ENCODE results near the gene EOMES.

The EOMES gene

DNA sequence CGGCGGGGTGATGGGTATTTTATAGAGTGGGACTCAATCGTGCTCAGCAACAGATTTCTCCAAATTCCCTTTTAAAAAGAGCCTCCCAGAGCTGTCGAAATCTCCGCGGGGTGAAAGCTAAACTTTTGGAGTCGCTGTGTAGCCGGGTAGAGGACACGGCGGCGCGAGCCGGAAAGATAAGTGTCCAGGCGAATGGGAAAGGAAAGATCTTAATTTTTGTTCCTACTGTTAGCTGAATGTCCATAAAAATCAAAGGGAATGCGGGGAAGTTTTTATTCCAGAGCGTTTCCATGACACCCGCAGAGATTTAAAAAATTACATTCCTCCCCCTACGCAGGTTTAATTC lies 9.1 kb downstream of the EOMES start:
- Histone ChIP-seq H3K79me2 (ENCODE audit: control insufficient read depth, insufficient read depth, low read length, unreplicated experiment) (no peaks in the 10 kb centered on the region), H3K27me3 (ENCODE audit: insufficient read depth, low read length) (peaks cover 36% of the 10 kb centered on the region), H2AFZ (ENCODE audit: low read length, unreplicated experiment) (peak overlapping the region; percentile 91), H3K4me3 (ENCODE audit: low read depth, low read length) (peak overlapping the region; percentile 91), H3K27ac (ENCODE audit: low read depth, low read length) (no peak overlapping the region), H3K36me3 (ENCODE audit: insufficient read depth, low read length) (no peaks in the 10 kb centered on the region), H3K4me1 (ENCODE audit: control insufficient read depth, insufficient read depth, low read length, unreplicated experiment) (peaks cover 4% of the 10 kb centered on the region)

DNA sequence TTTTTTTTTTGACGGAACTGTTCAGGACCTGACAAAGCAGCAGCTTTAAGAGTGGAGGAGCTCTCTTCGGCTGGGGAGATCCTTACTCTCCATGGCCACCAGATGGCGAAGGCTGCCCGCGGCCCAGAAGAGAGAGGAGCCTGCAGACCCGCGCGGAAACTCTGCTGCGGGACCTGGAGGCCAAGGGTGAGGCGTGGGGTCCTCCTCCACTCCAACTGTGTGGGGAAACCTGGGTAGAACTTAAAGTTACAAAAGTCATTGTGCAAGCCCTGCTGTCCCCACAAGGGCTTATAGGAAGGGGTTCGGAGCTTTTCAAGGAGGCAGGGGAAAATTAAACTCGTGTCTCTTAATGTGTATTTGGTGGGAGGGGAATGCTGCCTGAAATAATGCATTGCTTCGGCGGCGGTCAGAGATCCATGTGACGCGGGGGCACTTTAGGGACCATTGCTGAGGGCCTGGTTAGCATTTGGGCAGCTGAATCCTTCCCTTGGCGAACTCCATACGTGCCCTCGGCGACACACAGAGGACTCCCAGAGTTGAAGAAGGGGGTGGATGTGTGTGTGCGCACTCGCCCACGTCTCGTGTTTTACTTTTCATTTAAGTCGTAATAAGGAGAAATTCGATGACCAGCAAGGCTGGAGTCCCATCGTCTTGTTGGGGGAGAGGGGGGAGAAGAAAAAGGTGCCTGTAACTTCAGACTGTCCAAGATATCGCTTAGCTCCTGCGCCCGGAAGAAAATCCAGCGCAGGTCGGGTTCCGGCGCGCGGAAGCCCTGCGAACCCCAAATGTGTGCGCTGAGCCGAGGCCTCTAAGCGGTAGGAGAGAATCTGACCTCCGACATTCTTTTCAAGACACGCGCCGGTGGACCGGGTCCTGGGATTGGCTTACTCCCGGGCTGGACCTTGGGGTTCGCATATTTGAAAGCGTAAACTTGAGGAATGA lies 9.7 kb downstream of the EOMES start:
- peak overlapping the region; percentile 91 for H3K4me3 ChIP-seq (ENCODE audit: low read depth, low read length)
- H2AFZ ChIP-seq (ENCODE audit: low read length, unreplicated experiment): peak overlapping the region; percentile 91
- peaks cover 36% of the 10 kb centered on the region for H3K27me3 ChIP-seq (ENCODE audit: insufficient read depth, low read length)

GRCh38 chr3:27708250-27708649 lies 13.9 kb downstream of the EOMES start:
- Histone ChIP-seq H2AFZ (ENCODE audit: low read length, unreplicated experiment) (no peak overlapping the region), H3K4me3 (ENCODE audit: low read depth, low read length) (no peak overlapping the region), H3K27ac (ENCODE audit: low read depth, low read length) (no peak overlapping the region), H3K79me2 (ENCODE audit: control insufficient read depth, insufficient read depth, low read length, unreplicated experiment) (no peaks in the 10 kb centered on the region), H3K27me3 (ENCODE audit: insufficient read depth, low read length) (peaks cover 4% of the 10 kb centered on the region; the same call in 1 of the 2 replicates), H3K4me1 (ENCODE audit: control insufficient read depth, insufficient read depth, low read length, unreplicated experiment) (peaks cover 5% of the 10 kb centered on the region), H3K36me3 (ENCODE audit: insufficient read depth, low read length) (no peaks in the 10 kb centered on the region)

More for the DNA sequence above, 9.7 kb downstream of the EOMES start:
- no peak overlapping the region for H3K27ac ChIP-seq (ENCODE audit: low read depth, low read length)
- H3K4me1 ChIP-seq (ENCODE audit: control insufficient read depth, insufficient read depth, low read length, unreplicated experiment): peaks cover 5% of the 10 kb centered on the region
- H3K79me2 ChIP-seq (ENCODE audit: control insufficient read depth, insufficient read depth, low read length, unreplicated experiment): no peaks in the 10 kb centered on the region
- H3K36me3 ChIP-seq (ENCODE audit: insufficient read depth, low read length): no peaks in the 10 kb centered on the region

GRCh38 chr3:27699067-27699466 lies 23.1 kb downstream of the EOMES start:
- no peaks in the 10 kb centered on the region for H3K79me2 ChIP-seq (ENCODE audit: control insufficient read depth, insufficient read depth, low read length, unreplicated experiment)
- H3K27me3 ChIP-seq (ENCODE audit: insufficient read depth, low read length): no peaks in the 10 kb centered on the region
- no peak overlapping the region for H2AFZ ChIP-seq (ENCODE audit: low read length, unreplicated experiment)
- H3K4me3 ChIP-seq (ENCODE audit: low read depth, low read length): no peak overlapping the region
- H3K4me1 ChIP-seq (ENCODE audit: control insufficient read depth, insufficient read depth, low read length, unreplicated experiment): peaks cover 6% of the 10 kb centered on the region
- no peaks in the 10 kb centered on the region for H3K36me3 ChIP-seq (ENCODE audit: insufficient read depth, low read length)
- H3K27ac ChIP-seq (ENCODE audit: low read depth, low read length): no peak overlapping the region

- H2AFZ ChIP-seq (ENCODE audit: low read length, unreplicated experiment): no peak overlapping the region
- no peaks in the 10 kb centered on the region for H3K36me3 ChIP-seq (ENCODE audit: insufficient read depth, low read length)
- H3K79me2 ChIP-seq (ENCODE audit: control insufficient read depth, insufficient read depth, low read length, unreplicated experiment): no peaks in the 10 kb centered on the region
- H3K4me3 ChIP-seq (ENCODE audit: low read depth, low read length): no peak overlapping the region
- H3K27ac ChIP-seq (ENCODE audit: low read depth, low read length): no peak overlapping the region
- peaks cover 6% of the 10 kb centered on the region for H3K4me1 ChIP-seq (ENCODE audit: control insufficient read depth, insufficient read depth, low read length, unreplicated experiment)
- no peaks in the 10 kb centered on the region for H3K27me3 ChIP-seq (ENCODE audit: insufficient read depth, low read length)
These were observed 25.2 kb downstream of the EOMES start for GRCh38 chr3:27696906-27697305.

DNA sequence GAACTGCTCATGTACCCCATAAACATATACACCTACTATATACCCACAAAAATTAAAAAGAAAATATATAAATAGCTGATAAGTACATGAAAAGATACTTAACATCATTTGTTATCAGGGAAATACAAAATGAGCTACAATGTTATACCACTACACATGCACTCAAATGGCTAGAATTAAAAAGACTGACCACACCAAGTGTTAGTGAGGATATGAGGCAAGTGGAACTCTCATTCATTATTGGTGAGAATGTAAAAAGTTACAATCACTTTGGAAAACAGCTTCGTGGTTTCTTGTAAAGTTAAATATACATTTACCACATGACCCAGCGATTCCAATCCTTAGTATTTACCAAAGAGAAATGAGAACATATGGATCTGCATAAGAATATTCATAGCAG lies 26.5 kb downstream of the EOMES start:
- Histone ChIP-seq H3K79me2 (ENCODE audit: control insufficient read depth, insufficient read depth, low read length, unreplicated experiment) (no peaks in the 10 kb centered on the region), H2AFZ (ENCODE audit: low read length, unreplicated experiment) (no peak overlapping the region), H3K36me3 (ENCODE audit: insufficient read depth, low read length) (no peaks in the 10 kb centered on the region), H3K27ac (ENCODE audit: low read depth, low read length) (no peak overlapping the region), H3K4me3 (ENCODE audit: low read depth, low read length) (no peak overlapping the region), H3K4me1 (ENCODE audit: control insufficient read depth, insufficient read depth, low read length, unreplicated experiment) (peaks cover 6% of the 10 kb centered on the region), H3K27me3 (ENCODE audit: insufficient read depth, low read length) (no peaks in the 10 kb centered on the region)

- H2AFZ ChIP-seq (ENCODE audit: low read length, unreplicated experiment): no peak overlapping the region
- H3K27me3 ChIP-seq (ENCODE audit: insufficient read depth, low read length): no peaks in the 10 kb centered on the region
These were observed 34.1 kb downstream of the EOMES start for GRCh38 chr3:27688053-27688452.

GRCh38 chr3:27686642-27687041 lies 35.5 kb downstream of the EOMES start:
- Histone ChIP-seq H3K4me1 (ENCODE audit: control insufficient read depth, insufficient read depth, low read length, unreplicated experiment) (peaks cover 5% of the 10 kb centered on the region), H2AFZ (ENCODE audit: low read length, unreplicated experiment) (no peak overlapping the region), H3K27ac (ENCODE audit: low read depth, low read length) (peak overlapping the region; percentile 57), H3K27me3 (ENCODE audit: insufficient read depth, low read length) (no peaks in the 10 kb centered on the region), H3K36me3 (ENCODE audit: insufficient read depth, low read length) (no peaks in the 10 kb centered on the region), H3K4me3 (ENCODE audit: low read depth, low read length) (no peak overlapping the region), H3K79me2 (ENCODE audit: control insufficient read depth, insufficient read depth, low read length, unreplicated experiment) (no peaks in the 10 kb centered on the region)

More at GRCh38 chr3:27688053-27688452, 34.1 kb downstream of the EOMES start:
- peaks cover 5% of the 10 kb centered on the region for H3K4me1 ChIP-seq (ENCODE audit: control insufficient read depth, insufficient read depth, low read length, unreplicated experiment)
- no peaks in the 10 kb centered on the region for H3K79me2 ChIP-seq (ENCODE audit: control insufficient read depth, insufficient read depth, low read length, unreplicated experiment)
- H3K27ac ChIP-seq (ENCODE audit: low read depth, low read length): no peak overlapping the region
- H3K4me3 ChIP-seq (ENCODE audit: low read depth, low read length): no peak overlapping the region
- H3K36me3 ChIP-seq (ENCODE audit: insufficient read depth, low read length): no peaks in the 10 kb centered on the region

DNA sequence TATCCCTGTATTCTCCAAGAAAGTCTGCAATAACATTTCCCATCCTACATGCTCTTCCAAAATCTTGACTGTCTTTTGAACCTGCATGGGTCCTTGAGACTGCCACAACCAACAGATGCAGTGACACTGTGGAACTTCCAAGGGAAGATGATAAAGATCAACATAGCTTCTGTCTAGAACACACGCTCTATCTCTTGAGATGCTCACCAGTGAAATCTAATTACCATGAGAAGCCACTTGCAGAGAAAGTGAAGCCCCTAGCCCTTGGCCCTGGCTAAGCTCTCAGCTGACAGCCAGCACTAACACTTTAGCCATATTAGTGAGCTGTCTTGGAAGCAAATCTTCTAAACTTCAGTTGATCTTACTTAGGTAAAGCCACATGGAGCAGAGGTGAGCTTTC lies 36.6 kb downstream of the EOMES start:
- no peak overlapping the region for H3K27ac ChIP-seq (ENCODE audit: low read depth, low read length)

DNA sequence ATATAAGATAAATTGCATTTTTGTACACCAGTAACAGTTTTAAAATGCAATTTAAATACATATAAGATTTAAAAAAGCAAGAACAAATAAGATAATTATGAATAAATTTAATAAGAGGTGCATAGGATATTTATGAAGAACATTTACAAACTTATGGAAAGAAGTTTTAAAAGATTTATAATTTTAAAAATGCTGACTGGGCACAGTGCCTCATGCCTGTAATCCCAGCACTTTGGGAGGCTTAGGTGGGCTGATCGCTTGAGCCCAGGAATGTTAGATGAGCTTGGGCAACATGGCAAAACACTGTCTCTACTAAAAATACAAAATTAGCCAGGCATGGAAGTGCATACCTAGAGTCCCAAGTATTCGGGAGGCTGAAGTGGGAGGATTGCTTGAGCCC lies 37.8 kb downstream of the EOMES start:
- no peaks in the 10 kb centered on the region for H3K79me2 ChIP-seq (ENCODE audit: control insufficient read depth, insufficient read depth, low read length, unreplicated experiment)
- no peak overlapping the region for H3K4me3 ChIP-seq (ENCODE audit: low read depth, low read length)
- peaks cover 18% of the 10 kb centered on the region for H3K4me1 ChIP-seq (ENCODE audit: control insufficient read depth, insufficient read depth, low read length, unreplicated experiment)
- no peaks in the 10 kb centered on the region for H3K27me3 ChIP-seq (ENCODE audit: insufficient read depth, low read length)
- no peaks in the 10 kb centered on the region for H3K36me3 ChIP-seq (ENCODE audit: insufficient read depth, low read length)
- no peak overlapping the region for H3K27ac ChIP-seq (ENCODE audit: low read depth, low read length)
- H2AFZ ChIP-seq (ENCODE audit: low read length, unreplicated experiment): no peak overlapping the region

More for the DNA sequence above, 36.6 kb downstream of the EOMES start:
- Histone ChIP-seq H3K79me2 (ENCODE audit: control insufficient read depth, insufficient read depth, low read length, unreplicated experiment) (no peaks in the 10 kb centered on the region), H3K4me1 (ENCODE audit: control insufficient read depth, insufficient read depth, low read length, unreplicated experiment) (peaks cover 10% of the 10 kb centered on the region), H3K36me3 (ENCODE audit: insufficient read depth, low read length) (no peaks in the 10 kb centered on the region), H3K27me3 (ENCODE audit: insufficient read depth, low read length) (no peaks in the 10 kb centered on the region), H2AFZ (ENCODE audit: low read length, unreplicated experiment) (no peak overlapping the region), H3K4me3 (ENCODE audit: low read depth, low read length) (no peak overlapping the region)

GRCh38 chr3:27681249-27681748 lies 40.8 kb downstream of the EOMES start:
- Histone ChIP-seq H2AFZ (ENCODE audit: low read length, unreplicated experiment) (peak overlapping the region; percentile 77), H3K4me3 (ENCODE audit: low read depth, low read length) (peak overlapping the region; percentile 56), H3K27ac (ENCODE audit: low read depth, low read length) (peak overlapping the region; percentile 56; the same call in 1 of the 2 replicates)

More at GRCh38 chr3:27681249-27681748, 40.8 kb downstream of the EOMES start:
- peaks cover 30% of the 10 kb centered on the region for H3K4me1 ChIP-seq (ENCODE audit: control insufficient read depth, insufficient read depth, low read length, unreplicated experiment)
- H3K79me2 ChIP-seq (ENCODE audit: control insufficient read depth, insufficient read depth, low read length, unreplicated experiment): no peaks in the 10 kb centered on the region
- no peaks in the 10 kb centered on the region for H3K27me3 ChIP-seq (ENCODE audit: insufficient read depth, low read length)
- no peaks in the 10 kb centered on the region for H3K36me3 ChIP-seq (ENCODE audit: insufficient read depth, low read length)
